GM23338 (cell line): Measurements from ENCODE around the gene CTU1.

Experiments used
- CREB1 ChIP-seq: fragments of 250-450 bp; sonication (Bioruptor Pico); IDR thresholded peaks from 2 replicates; pipeline ENCODE4 v1.5.0; 2020; ENCODE audit warnings: low read depth, mild to moderate bottlenecking, moderate library complexity
- CTCF ChIP-seq, 2 experiments: fragments of 200-600 bp in 1 of 2; sonication (generic) in 1 of 2; conservative IDR thresholded peaks; 2 replicates each; pipeline versions ENCODE4 v1.5.1 to v1.6.1; 2016 to 2017; ENCODE audit warnings: antibody characterized with exemption in 2 of 2, low read depth in 2 of 2, mild to moderate bottlenecking in 2 of 2, moderate library complexity in 1 of 2
- ETS1 ChIP-seq: IDR thresholded peaks from 2 replicates; pipeline ENCODE4 v1.6.1; 2016; ENCODE audit warnings: antibody characterized with exemption
- EZH2 ChIP-seq: fragments of 200-600 bp; sonication (generic); IDR thresholded peaks from one replicate; pipeline ENCODE4 v1.8.0; 2017; ENCODE audit warnings: antibody characterized with exemption, mild to moderate bottlenecking, low read depth; ENCODE audit not compliant: unreplicated experiment
- EZH2phosphoT487 ChIP-seq: fragments of 200-600 bp; sonication (generic); IDR thresholded peaks from one replicate; pipeline ENCODE4 v1.8.1; 2018; ENCODE audit warnings: antibody characterized with exemption; ENCODE audit not compliant: unreplicated experiment
- NANOG ChIP-seq: IDR thresholded peaks from 2 replicates; pipeline ENCODE4 v1.6.1; 2016; ENCODE audit warnings: antibody characterized with exemption, borderline replicate concordance
- POLR2AphosphoS5 ChIP-seq: IDR thresholded peaks from 2 replicates; pipeline ENCODE4 v1.6.1; 2016; ENCODE audit warnings: antibody characterized with exemption, low read depth
- REST ChIP-seq: IDR thresholded peaks from one replicate; pipeline ENCODE4 v1.6.1; 2018; ENCODE audit warnings: antibody characterized with exemption; ENCODE audit not compliant: unreplicated experiment
- ZNF462 ChIP-seq: fragments of 250-450 bp; sonication (Bioruptor Pico); IDR thresholded peaks from 2 replicates; pipeline ENCODE4 v1.5.0; 2020; ENCODE audit warnings: mild to moderate bottlenecking, moderate library complexity

GRCh38 chr19:51079481-51080110 lies 28.6 kb downstream of the CTU1 start:
- TF ChIP-seq CTCF (conservative IDR thresholded peaks at IDR 0.05; ENCODE audit: low read depth in 2 of 2) (no peak), CREB1 (CRISPR knock-in tag) (no peak), EZH2 (no peak), NANOG (no peak), EZH2phosphoT487 (no peak), POLR2AphosphoS5 (no peak), REST (no peak), ZNF462 (CRISPR knock-in tag) (no peak), ETS1 (no peak)
